T-helper 1 cell treated with Interleukin-12 subunit alpha and Interleukin-12 subunit beta and Interleukin-4 antibody, amounts not matched to agents 30 ng/mL and 1 ng/mL, for 36 hours (primary cell): Measurements from ENCODE around the gene CNTN2. TPM values are rescaled to one million over a fixed set of nuclear protein-coding genes. Genes with fewer than 3 reads are reported as not detected.

ENCODE experiments used
- intact Hi-C: fragments of 100-400 bp; cut with micrococcal nuclease; formaldehyde crosslinking; loops from one replicate; pipeline ENCODE4 v1.15.1; 2024
- total RNA-seq: library from RNA; stranded (reverse); gene quantifications from 2 replicates; pipeline ENCODE4 v1.2.3, GENCODE V29; 2022

CNTN2 gene
- total RNA-seq, 1 donor from 2014 or later, result not detected

DNA sequence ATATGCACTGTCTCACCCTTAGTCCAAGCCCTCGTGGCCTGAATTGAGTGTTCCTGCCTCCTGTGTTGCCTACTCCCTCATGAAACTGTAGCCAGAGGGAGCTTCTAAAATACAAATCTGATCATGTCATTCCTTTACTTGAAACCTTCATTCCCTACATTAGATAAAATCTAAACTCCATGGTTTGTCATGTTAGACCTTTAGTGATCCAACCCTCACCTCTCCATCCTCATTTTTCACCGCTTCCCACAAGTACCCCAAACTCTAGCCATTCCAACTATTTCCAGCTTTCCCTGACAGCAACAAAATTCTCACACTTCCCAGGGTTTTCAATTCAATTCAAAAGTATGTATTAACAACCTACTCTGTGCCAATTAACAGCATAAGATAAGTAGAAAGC lies 18.3 kb upstream of the CNTN2 start:
- intact Hi-C loops, result no loop called here

DNA sequence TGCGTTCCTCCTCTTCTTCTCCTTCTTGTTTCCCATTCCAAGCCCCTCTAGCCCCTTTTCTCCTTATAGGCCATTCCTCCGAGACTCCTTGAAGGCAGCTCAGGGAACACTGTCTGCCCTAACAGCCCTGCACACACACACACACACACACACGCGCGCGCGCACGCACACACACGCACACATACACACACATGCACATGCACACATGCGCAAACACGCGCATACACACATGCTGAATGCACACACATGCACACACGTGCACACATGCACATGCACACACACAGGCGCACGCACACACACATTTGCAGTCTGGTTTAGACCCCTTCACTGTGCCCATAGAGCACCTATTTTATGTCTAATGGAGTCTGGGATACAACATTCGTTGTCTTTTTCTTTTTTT lies 17.8 kb upstream of the CNTN2 start:
- intact Hi-C loops, result no loop called here

DNA sequence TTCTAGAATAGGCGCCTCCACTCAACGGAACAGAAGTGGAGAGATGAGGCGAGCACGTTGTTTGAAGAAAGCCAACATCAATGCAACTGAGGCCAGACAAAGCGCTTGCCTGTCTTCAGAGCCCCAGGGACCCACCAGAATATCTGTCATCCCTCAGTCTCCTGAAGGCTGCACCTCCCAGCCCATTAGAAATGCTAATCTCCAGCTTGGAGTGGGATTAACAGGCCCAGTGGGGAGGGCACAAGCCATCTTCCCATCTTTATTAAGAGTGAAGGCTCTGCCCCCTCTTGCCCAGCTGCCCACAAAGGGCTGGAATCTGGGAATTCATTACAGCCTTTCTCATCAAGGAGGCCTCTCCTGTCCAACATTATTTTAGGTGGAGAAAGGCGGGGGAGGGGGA lies 16.8 kb upstream of the CNTN2 start:
- intact Hi-C loops, result no loop called here

DNA sequence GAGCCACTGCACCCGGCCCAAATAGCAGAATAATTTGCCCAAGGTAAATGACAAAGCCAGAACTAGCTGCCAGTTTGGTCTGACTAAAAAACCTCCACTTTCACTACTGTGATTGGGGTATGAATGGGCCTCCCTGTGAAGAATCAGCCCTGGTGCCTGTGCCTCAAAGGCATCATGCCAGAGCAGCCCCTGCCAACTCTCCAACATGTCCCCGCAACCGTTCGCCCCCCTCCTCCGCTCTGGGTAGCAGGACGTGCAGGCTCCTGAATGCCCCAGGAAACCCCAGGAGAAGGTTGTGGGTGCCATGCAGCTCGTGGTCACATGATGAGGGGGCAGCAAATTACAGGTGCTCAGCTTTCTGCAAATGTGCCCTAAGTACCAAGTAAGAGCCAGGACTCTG lies 14.6 kb upstream of the CNTN2 start:
- intact Hi-C loops, result no loop called here

DNA sequence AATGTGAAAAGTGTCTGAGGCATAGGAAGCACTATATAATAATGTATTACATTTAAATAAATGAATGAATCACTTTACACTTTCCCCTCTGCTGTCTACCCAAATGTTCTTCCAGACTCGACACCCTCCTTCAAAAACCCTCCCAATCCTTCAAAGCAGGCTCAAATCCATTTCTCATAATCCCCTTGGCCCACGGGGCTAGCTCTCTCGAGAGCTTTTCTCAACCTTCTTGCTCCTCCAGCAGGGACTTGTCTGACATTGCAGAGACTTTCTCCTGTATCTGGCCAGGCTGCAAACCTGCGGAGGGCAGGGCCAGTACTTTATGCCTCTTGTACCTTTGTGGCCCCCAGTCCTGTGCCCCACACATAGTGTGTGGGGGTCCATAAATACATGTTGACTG lies 14.1 kb upstream of the CNTN2 start:
- intact Hi-C loops, result no loop called here

DNA sequence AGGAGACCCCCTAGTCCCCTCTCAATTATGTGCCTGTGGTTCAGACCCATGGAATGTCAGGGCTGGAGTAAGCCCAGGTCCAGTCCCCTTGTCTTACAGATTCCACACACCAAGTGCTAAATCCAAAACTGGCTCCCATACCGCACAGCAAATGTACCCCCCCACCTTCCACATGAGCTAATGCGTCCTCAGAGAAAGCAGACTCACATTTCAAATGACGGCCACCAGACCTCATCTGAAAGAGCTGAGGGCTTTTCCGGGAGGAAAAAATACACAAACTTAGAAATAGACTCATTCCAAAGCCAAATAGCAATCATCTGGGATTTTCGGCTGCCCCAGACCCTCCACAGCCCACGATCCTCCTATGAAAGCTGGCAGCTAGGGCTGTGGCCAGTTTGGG lies 12.8 kb upstream of the CNTN2 start:
- intact Hi-C loops, result no loop called here

DNA sequence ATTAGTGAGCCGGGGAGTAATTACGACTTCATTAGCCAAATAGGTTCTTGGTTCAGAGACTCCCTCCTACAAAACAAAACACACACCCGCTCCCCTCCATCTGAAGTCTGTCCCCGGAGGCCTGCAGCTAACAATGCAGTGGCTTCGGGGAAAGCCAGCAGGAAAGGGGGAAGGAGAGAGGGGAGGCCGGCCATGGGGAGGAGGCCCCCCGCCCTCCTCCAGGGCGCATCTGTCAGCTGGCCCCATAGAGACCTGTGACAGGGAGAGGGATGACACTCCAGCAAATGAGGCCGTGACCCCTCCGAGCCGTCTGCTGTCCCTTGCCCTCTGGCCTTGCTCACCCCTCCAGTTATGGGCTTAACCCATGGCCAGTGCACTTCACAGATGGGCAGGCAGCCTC lies 12.1 kb upstream of the CNTN2 start:
- intact Hi-C loops, result no loop called here

DNA sequence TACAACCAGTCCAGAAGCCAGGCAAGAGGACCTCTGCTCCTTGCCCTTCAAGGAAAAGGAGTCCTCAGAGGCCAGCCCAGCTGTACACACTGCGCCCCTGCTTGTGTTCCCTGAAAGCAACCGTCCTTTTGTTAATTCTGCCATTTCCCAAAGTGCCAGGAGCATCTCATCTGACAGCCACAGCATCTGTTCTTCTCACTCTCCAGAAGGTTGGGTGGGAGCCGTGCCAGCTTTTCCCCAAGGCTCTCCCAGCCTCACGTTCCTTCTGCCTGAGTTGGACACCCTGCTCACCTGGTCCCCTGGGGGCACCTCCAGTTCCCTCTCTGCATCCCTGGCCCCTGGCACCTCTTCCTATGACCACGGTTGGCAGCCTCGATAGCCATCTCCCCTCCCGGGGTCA lies 10.5 kb upstream of the CNTN2 start:
- intact Hi-C loops, result no loop called here

DNA sequence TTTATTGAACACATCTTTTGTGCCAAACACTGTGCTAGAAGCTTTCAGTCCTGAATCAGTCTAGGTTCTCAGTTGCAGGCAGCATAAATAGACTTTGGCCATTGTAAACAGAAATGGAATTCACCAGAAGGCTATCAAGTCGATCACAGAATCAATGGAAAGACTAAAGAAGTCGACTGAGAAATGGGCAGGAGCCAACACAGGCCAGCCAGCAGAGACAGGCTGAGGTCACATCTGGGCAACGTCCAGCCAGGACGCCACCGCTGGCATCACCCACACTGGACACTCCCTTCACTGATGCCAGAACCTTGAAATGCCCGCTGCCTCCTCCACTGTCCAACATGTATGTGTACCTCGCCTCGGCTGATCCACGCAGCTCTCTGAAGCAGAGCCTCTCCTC lies 5.5 kb upstream of the CNTN2 start:
- intact Hi-C loops, result no loop called here

DNA sequence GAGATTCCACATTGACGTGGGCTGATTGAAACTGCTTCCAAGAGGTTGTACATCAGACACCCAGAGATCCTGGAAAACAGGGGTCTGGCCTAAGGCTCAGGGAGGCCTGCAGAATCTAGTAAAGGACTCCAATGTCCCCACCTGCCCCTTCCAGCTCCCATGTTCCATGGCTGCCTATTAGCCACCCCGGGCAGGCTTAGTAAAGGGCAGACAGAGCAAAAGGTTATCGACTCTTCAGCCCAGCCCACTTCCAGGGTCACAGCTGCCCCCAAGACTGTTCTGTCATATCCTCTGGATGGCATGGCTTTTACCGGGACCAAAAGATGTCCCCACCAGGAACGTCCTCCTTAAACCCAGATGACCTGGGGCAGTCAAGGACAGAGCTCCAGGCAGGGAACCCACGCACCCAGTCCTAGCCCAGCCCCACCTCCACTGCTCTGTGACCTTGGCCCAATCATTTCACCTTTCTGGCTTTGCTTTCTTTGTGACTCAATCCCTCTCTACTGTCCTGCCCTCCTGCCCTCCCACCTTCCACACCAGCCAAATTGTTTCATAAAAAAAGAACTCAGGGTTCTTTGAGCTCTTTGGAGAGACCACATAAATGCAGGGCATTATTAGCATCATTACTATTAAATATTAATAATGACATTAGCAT lies 4.8 kb upstream of the CNTN2 start:
- intact Hi-C loops, result no loop called here

DNA sequence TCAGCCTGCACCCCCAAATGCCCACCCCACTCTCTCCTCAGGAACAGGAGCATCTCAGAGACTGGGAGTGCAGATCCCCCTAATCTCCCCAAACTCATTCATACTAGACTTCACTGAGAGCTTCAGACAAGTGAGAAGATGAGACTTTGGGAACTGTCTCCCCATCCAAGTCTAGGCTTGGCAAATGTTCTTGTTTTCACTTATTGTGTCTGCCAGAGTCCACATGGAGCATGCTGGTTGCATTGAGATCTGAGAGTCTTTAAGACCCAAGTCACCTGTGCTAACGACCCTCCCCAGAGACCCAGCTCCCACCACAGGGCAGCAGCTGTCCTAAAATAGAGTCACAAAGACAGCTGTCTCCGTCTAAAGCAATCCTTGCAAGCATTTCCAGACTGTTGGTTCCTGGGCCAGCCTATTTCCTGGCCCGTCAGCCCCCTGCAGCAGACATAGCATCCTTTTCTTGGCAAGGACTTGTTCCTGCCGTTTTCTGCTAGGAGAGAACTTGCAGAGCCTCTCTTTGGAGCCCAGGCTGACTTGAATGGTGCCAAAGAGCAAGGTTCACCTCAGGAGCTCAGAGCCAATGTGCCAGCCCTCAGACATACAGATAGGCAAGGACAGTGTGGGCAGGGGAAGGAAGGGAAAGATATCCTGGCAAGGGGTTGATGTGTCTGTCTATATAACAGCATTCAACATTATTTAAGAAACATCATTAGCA lies 1.9 kb upstream of the CNTN2 start:
- intact Hi-C loops, result no loop called here

DNA sequence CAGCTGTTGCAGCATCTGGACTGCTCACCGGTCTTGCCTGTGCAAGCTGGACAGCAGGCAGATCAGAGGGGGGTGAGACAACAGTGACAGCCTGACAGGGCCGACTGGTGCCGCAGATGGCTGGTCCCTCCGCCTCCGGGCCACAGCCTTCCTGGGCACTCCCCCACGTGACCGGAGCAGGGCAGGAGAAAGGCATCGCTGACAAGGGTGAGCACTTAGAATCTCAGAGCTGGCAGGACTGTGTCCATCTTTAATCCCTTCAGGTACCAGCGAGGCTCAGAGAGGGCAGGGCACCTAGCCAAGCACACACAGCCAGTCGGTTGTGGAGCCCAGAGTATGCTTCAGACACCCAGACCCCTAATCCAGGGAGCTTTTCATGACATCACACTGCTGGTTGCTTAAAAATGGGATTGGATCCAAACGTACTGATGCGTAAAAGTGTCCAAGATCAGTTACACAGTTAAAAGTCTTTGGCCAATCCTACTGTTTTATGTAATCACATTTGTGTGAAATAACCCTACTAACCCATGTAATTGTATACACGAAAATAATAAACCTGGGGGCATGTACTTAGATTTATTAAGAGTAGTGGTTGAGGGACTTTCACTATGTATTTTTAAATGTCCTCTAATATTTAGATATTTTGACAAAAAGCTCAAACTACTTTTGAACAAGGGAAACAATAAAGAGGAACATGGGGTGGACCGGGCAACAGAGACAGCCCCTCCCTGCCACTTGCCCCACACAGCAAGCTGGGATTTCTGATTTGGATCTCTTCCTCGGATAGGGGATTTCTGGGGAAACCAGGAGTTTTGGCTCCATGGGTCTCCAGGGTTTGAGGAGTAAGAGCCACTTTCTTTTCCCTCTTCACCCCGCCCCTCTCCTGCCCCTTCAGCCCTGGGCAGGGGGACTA lies 758 bp upstream of the CNTN2 start:
- intact Hi-C loops, result no loop called here

DNA sequence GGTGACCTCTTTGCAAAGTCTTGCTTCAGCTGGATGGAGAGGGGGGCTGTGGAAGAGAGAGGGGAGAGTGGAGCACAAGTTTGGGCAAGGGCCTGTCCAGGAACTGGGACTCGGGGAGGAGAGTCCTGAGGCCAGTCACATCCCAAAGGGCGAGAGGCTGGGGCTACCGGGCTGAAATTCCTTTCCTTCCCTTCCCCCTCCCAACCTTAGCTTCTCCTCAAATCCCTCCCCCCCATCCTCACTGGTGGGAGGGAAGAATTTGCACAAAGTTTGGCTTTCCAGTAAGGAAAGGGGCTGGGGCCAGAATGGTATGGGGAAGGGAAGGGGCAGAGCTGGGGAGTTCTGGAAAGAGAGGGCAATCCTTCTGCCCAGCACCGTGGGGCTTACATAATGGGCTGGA lies 854 bp downstream of the CNTN2 start:
- intact Hi-C loops, result no loop called here

DNA sequence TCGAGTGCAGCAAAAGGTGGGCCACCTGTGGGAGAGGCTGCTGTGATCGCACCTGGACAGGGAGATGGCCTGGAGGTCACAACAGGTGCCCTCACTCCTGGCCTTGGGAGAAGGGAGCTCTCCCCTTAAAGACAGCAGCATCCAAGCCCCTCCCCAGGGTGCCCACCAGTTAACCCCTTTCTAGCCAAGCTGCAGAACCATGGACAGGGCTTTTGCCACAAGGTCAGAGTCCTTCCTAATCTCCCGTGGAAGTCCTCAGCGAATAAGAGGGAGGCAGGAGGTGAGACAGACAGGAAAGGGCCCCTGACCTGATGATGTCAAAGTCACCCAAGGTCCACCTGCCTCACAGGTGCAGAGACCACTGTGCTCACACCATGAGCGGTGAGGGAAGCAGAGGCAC lies 1.7 kb downstream of the CNTN2 start:
- intact Hi-C loops, result no loop called here

DNA sequence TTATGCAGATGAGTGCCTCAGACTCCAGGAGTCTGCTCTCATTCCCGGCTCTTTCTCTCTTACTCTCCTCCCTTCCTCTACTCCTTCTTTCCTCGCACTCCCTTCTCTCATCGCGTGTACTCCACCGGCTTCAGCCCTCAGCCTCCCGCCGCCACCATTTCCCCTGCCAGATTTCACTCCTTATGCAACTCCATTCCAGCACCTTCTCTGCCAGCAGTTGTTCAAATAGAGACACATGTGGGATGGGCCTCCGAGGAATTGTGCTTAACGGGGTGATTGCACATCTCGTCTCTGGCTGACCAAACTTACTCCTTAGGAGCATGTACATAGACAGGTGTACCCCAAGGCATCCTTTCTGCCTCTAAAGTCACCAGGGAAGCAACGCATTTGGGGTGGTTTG lies 2.1 kb downstream of the CNTN2 start:
- intact Hi-C loops, result no loop called here

DNA sequence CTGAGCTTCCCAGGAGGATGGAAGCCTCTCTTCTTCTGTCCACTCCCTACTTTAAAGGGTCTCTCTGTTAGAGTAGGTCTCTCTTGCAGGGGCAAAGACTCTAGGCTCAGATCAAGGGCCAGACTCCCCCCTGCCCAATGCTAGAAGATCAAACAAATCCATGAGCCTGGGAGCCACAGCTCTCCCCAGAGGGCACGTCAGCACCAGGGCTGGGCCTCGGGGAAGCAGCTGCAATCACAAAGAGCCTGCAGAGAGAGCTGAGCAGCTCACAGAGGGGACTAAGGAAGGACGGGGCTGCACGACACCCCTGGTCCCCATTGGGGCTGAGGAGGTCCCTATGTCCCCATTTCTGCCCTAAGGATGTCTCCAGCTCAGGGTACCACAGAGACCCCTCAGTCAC lies 3.9 kb downstream of the CNTN2 start:
- intact Hi-C loops, result no loop called here

DNA sequence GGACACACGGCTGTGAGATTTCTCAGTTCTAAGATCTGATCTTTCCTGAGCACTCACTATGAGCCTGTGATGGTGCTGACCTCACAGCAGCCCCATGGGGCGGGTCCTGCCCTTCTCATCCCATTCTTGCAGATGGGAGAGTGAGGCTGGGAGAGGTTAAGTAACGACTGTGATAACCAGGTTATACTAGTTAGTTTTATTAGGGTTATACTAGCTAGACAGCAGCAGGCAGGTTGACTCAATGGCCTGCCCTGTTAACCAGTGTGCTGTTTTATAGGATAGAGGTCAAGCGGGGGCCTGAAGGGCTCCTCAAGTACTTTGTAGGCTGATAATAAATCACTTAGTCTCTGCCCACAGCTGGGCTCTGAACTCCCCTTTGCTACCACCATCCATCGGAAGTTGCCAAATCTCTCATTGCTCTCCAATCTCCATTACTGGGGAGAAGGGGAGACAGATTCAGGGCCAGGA lies 4.8 kb downstream of the CNTN2 start:
- intact Hi-C loops, result no loop called here

DNA sequence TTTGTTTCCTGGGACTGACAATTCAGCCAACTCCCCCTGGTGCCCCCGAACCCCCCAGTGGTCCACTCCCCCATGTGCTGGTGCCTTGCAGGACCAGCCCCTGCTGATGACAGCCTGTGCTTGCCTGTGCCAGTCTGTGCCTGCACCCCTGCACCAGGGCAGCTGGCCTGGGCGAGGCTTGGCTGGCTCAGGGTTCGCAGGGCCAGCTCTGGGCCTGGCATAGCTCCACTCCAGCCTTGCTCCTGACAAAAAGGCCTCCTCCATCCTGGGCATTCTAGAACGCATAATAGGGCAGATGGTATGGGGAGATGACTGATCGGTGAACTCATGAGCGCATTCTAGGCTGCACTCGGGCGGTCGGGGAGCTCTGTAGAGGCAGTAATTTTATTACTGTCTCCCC lies 5.4 kb downstream of the CNTN2 start:
- intact Hi-C loops, result no loop called here

DNA sequence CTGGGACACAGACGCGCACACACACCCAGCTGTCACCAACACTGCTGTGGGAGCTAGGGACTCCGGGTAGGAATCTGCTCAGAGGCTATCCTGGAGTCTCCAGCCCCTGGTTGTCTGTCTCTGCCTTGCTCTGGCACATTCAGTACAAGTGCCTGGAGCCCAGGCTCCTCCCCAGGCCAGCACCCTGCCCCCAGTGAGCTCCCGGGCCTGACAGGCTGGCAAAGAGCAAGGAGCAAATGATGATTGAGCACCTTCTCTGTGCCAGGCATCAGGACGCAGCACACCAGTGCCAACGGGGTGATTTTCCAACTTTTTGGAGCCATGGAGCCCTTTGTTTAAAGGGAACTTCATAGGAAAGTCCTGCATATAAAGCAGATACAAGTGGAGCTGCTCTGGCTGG lies 6.5 kb downstream of the CNTN2 start:
- intact Hi-C loops, result no loop called here

DNA sequence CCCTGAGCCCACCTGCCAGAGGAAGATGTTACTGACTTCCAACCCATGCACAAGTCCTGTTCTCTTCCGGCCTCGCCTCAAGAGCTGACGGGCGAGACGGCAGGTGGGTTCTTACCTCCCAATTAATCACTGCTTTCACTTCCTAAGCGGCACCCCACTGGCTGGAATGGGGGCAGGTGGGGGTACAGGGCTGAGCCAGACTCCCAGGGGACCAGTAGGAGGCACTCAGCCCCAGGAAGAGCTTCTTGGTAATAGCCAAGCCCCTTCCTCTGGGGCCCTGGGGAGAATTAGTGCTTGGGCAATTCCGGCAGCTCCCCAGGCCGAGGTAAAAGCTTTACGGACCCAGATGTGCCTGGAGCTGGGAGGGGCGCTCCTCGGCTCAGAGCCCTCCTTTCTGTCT lies 9.7 kb downstream of the CNTN2 start:
- intact Hi-C loops, result no loop called here

DNA sequence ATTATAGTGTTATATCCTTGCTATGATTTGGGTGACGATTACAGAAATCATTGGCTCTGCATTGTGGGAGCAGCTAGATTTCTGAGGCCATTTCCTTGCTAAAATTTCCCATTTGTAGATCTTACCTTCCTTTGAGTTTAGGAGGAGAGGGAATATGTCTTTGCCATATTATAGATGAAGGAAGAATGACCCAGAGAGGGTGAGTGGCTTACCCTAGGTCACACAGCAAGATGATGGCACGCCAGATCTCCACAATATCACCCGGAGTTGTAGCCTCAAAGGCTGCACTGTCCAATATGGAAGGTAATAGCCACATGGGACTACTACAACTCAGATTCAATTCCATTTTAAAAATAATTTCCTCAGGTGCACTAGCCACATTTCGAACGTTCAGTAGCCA lies 10.3 kb downstream of the CNTN2 start:
- intact Hi-C loops, result no loop called here

DNA sequence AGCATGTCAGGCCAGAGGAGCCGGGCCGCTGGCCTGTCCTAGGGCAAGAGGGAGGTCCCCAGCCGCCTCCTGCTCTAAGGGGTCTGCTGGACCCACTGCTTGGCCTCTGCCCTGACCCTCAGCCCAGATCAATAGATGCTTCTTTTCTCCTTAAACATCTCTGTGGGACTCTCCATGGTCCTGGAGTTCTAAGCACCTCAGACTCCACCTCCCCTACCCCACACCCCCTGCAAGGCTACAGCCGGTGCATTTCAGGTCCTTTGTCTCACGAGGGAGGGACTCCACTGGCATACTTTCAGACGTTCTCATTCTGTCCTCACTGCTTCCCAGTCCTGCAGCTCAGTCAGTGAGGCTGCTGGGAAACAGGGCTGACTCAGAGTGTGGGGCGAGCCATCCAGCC lies 11.0 kb downstream of the CNTN2 start:
- intact Hi-C loops, result no loop called here
